ENCODE results near the gene TMEM135. TPM values are rescaled to one million over a fixed set of nuclear protein-coding genes. Genes with fewer than 3 reads are reported as not detected.
"Not testable (repeated sequence)": the region's sequence is repeated elsewhere in the genome, so short reads cannot be mapped to it uniquely, and the experiment has no call there.

The TMEM135 gene
- total RNA-seq, 2 experiments from 2014 or later: 24.7 to 30.0 TPM

GRCh38 chr11:87156970-87157369, 119.2 kb downstream of the TMEM135 start:
- Mint-ChIP-seq H3K9me3 (no peaks in the 10 kb centered on the region), H3K4me1 (ENCODE audit: low read depth) (peaks cover 17% of the 10 kb centered on the region), H3K36me3 (ENCODE audit: low read depth) (peaks cover 3% of the 10 kb centered on the region), H3K4me3 (no peak overlapping the region), H3K27me3 (no peaks in the 10 kb centered on the region), H3K27ac (no peak overlapping the region)
- ChIA-PET POLR2A (no interaction called here), CTCF (no interaction called here)
- intact Hi-C loops (cut with micrococcal nuclease): no loop called here
- DNase-seq: no peak
- no peak for ATAC-seq
- TF ChIP-seq, protein P1, sequence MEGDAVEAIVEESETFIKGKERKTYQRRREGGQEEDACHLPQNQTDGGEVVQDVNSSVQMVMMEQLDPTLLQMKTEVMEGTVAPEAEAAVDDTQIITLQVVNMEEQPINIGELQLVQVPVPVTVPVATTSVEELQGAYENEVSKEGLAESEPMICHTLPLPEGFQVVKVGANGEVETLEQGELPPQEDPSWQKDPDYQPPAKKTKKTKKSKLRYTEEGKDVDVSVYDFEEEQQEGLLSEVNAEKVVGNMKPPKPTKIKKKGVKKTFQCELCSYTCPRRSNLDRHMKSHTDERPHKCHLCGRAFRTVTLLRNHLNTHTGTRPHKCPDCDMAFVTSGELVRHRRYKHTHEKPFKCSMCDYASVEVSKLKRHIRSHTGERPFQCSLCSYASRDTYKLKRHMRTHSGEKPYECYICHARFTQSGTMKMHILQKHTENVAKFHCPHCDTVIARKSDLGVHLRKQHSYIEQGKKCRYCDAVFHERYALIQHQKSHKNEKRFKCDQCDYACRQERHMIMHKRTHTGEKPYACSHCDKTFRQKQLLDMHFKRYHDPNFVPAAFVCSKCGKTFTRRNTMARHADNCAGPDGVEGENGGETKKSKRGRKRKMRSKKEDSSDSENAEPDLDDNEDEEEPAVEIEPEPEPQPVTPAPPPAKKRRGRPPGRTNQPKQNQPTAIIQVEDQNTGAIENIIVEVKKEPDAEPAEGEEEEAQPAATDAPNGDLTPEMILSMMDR (IDR thresholded peaks at IDR 0.05): no peak

DNA sequence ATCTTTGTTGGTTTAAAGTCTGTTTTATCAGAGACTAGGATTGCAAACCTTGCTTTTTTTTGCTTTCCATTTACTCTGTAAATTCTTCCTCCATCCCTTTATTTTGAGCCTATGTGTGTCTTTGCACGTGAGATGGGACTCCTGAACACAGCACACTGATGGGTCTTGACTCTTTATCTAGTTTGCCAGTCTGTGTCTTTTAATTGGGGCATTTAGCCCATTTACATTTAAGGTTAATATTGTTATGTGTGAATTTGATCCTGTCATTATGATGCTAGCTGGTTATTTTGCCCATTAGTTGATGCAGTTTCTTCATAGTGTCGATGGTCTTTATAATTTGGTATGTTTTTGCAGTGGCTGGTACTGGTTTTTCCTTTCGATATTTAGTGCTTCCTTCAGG, 131.3 kb downstream of the TMEM135 start:
- DNase-seq; H3K27me3 Mint-ChIP-seq; intact Hi-C loops (cut with micrococcal nuclease); ATAC-seq; POLR2A ChIA-PET; H3K4me3 Mint-ChIP-seq; CTCF ChIA-PET; H3K27ac Mint-ChIP-seq: not testable (repeated sequence)
- Mint-ChIP-seq H3K4me1 (ENCODE audit: low read depth) (peaks cover 14% of the 10 kb centered on the region), H3K36me3 (ENCODE audit: low read depth) (peaks cover 38% of the 10 kb centered on the region), H3K9me3 (peaks cover 34% of the 10 kb centered on the region)

GRCh38 chr11:87173185-87174039, 135.7 kb downstream of the TMEM135 start:
- Mint-ChIP-seq H3K27ac (peak overlapping the region; percentile 34), H3K4me3 (no peak overlapping the region), H3K9me3 (peaks cover 17% of the 10 kb centered on the region), H3K27me3 (no peaks in the 10 kb centered on the region), H3K4me1 (ENCODE audit: low read depth) (peaks cover 14% of the 10 kb centered on the region), H3K36me3 (ENCODE audit: low read depth) (peaks cover 34% of the 10 kb centered on the region)
- POLR2A ChIA-PET: no interaction called here
- ATAC-seq (no peak), DNase-seq (no peak)
- intact Hi-C loops (cut with micrococcal nuclease): no loop called here
- CTCF ChIA-PET: no interaction called here
- TF ChIP-seq, protein P1 (IDR thresholded peaks at IDR 0.05): no peak

DNA sequence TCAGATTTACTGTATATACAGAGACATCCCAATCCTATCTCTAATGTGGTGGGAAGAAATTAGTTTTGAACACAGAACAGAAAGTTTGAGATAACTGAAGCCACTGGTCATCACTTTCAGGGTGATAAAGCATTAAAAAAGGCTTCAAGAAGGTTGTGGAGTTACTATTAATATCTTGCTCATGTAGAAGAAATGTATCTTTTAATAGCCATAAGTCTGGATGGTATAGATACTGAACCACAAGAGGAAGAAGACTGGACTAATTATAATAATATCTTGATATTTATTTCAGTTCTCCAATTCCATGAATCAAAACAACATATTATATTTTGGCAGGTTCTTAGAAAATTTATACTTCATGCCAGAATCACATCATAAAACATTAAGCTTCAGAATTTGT, 137.1 kb downstream of the TMEM135 start:
- ChIA-PET CTCF (no interaction called here), POLR2A (no interaction called here)
- peaks cover 7% of the 10 kb centered on the region for H3K9me3 Mint-ChIP-seq

GRCh38 chr11:87176044-87176443, 138.3 kb downstream of the TMEM135 start:
- TF ChIP-seq, protein P1 (IDR thresholded peaks at IDR 0.05): no peak
- H3K4me1 Mint-ChIP-seq (ENCODE audit: low read depth): peaks cover 7% of the 10 kb centered on the region
- no peak overlapping the region for H3K4me3 Mint-ChIP-seq
- peaks cover 31% of the 10 kb centered on the region for H3K36me3 Mint-ChIP-seq (ENCODE audit: low read depth)
- H3K27me3 Mint-ChIP-seq: no peaks in the 10 kb centered on the region
- POLR2A ChIA-PET: no interaction called here
- ATAC-seq (no peak), DNase-seq (no peak)
- H3K27ac Mint-ChIP-seq: no peak overlapping the region
- intact Hi-C loops (cut with micrococcal nuclease): no loop called here
- H3K9me3 Mint-ChIP-seq: peaks cover 6% of the 10 kb centered on the region
- CTCF ChIA-PET: no interaction called here

More for the DNA sequence above, 137.1 kb downstream of the TMEM135 start:
- H3K4me3 Mint-ChIP-seq: no peak overlapping the region
- H3K4me1 Mint-ChIP-seq (ENCODE audit: low read depth): peaks cover 10% of the 10 kb centered on the region
- no peaks in the 10 kb centered on the region for H3K27me3 Mint-ChIP-seq
- DNase-seq: no peak
- H3K27ac Mint-ChIP-seq: no peak overlapping the region
- TF ChIP-seq, protein P1 (IDR thresholded peaks at IDR 0.05): no peak
- no peak for ATAC-seq
- intact Hi-C loops (cut with micrococcal nuclease): no loop called here
- peaks cover 35% of the 10 kb centered on the region for H3K36me3 Mint-ChIP-seq (ENCODE audit: low read depth)

Data from activated CD8-positive, alpha-beta T cell treated with anti-CD3 and anti-CD28 coated beads for 36 hours (primary cell).